H1 (cell line): ENCODE measurements around the gene ASCL2. TPM values are rescaled to one million over a fixed set of nuclear protein-coding genes. Genes with fewer than 3 reads are reported as not detected.

Experiments used
- CTCF ChIA-PET: fragments of 300-600 bp; sonication (Branson Sonifier 250); formaldehyde crosslinking; loops from one replicate; lab custom pipeline; 2021; ENCODE audit not compliant: partially characterized antibody; lab: Charles Lee
- POLR2A ChIA-PET: fragments of 300-600 bp; sonication (Branson Sonifier 250); formaldehyde crosslinking; loops from one replicate; lab custom pipeline; 2021; ENCODE audit warnings: inconsistent platforms; ENCODE audit not compliant: partially characterized antibody; lab: Charles Lee
- DNase-seq, 2 experiments: peaks; one replicate each; pipeline versions ENCODE4 v3.0.0 to v3.0.0-alpha.2; 2010 to 2022; ENCODE audit warnings: low spot score in 2 of 2, low read depth in 1 of 2, mixed read lengths in 1 of 2
- FAIRE-seq: peaks from 2 replicates; lab custom pipeline; 2011; peaks lifted over from hg19 to GRCh38; lab: Jason Lieb, UNC
- H2AFZ ChIP-seq: 2 replicates; pipeline ENCODE4 v1.8.1; 2012; ENCODE audit warnings: low read length, inconsistent platforms
- H2AK5ac ChIP-seq: 2 replicates; pipeline ENCODE4 v1.6.1; 2013; ENCODE audit warnings: low read depth, low read length
- H2BK120ac ChIP-seq: replicated peaks from 2 replicates; pipeline ENCODE3; 2013; ENCODE audit warnings: low read depth, low read length, inconsistent platforms
- H2BK12ac ChIP-seq: 2 replicates; pipeline ENCODE4 v1.6.1; 2013; ENCODE audit warnings: low read depth, low read length
- H2BK15ac ChIP-seq: 2 replicates; pipeline ENCODE4 v1.6.1; 2013; ENCODE audit warnings: low read length
- H2BK20ac ChIP-seq: 2 replicates; pipeline ENCODE4 v1.6.1; 2013; ENCODE audit warnings: low read length
- H2BK5ac ChIP-seq: 2 replicates; pipeline ENCODE4 v1.6.1; 2013; ENCODE audit warnings: low read depth, low read length
- H3K14ac ChIP-seq: 2 replicates; pipeline ENCODE4 v1.6.1; 2013; ENCODE audit warnings: inconsistent platforms; ENCODE audit not compliant: insufficient read length
- H3K18ac ChIP-seq: 2 replicates; pipeline ENCODE4 v1.6.1; 2013; ENCODE audit warnings: low read length; ENCODE audit errors: extremely low read depth
- H3K23ac ChIP-seq: 2 replicates; pipeline ENCODE4 v1.6.1; 2013; ENCODE audit warnings: inconsistent platforms; ENCODE audit not compliant: insufficient read length
- H3K23me2 ChIP-seq: 2 replicates; pipeline ENCODE4 v1.6.1; 2013; ENCODE audit warnings: low read depth, low read length
- H3K27ac ChIP-seq: 2 replicates; pipeline ENCODE4 v1.6.1; 2011; ENCODE audit warnings: low read depth, low read length, inconsistent platforms
- H3K27me3 ChIP-seq, 4 experiments: replicated peaks in 1 of 4; 1 replicate in 1 of 4; 2 replicates in 3 of 4; pipeline versions ENCODE4 v1.6.1 to v1.8.1; 2011 to 2013; ENCODE audit warnings: low read length in 3 of 4, mild to moderate bottlenecking in 3 of 4, inconsistent platforms in 2 of 4, mixed read lengths in 2 of 4, moderate library complexity in 1 of 4; ENCODE audit not compliant: control insufficient read depth in 3 of 4, insufficient read depth in 3 of 4; ENCODE audit errors: extremely low read depth in 1 of 4
- H3K36me3 ChIP-seq, 4 experiments: 2 replicates each; pipeline versions ENCODE4 v1.6.1 to v1.8.1; 2011 to 2013; ENCODE audit warnings: mild to moderate bottlenecking in 4 of 4, low read length in 3 of 4, moderate library complexity in 2 of 4, control low read depth in 1 of 4, inconsistent platforms in 1 of 4; ENCODE audit not compliant: insufficient read depth in 4 of 4, control insufficient read depth in 2 of 4
- H3K4ac ChIP-seq: replicated peaks from 2 replicates; pipeline ENCODE3; 2013; ENCODE audit warnings: low read length, low read depth, mixed read lengths, inconsistent platforms; ENCODE audit not compliant: insufficient read length
- H3K4me1 ChIP-seq, 4 experiments: replicated peaks in 1 of 4; 1 replicate in 1 of 4; 2 replicates in 3 of 4; pipeline versions ENCODE4 v1.6.1 to v1.8.1; 2011 to 2013; ENCODE audit warnings: low read length in 3 of 4, inconsistent platforms in 2 of 4, mixed read lengths in 1 of 4; ENCODE audit not compliant: insufficient read depth in 4 of 4, control insufficient read depth in 3 of 4
- H3K4me2 ChIP-seq, 2 experiments: 2 replicates each; pipeline versions ENCODE4 v1.6.1 to v1.8.1; 2011 to 2013; ENCODE audit warnings: low read depth in 2 of 2, low read length in 2 of 2, control low read depth in 1 of 2, inconsistent platforms in 1 of 2, mild to moderate bottlenecking in 1 of 2; ENCODE audit not compliant: insufficient read depth in 1 of 2
- H3K4me3 ChIP-seq, 4 experiments: fragments of 200-600, 300-600 bp in 1 of 4; sonication (generic), shearing (Covaris generic), sonication (Bioruptor Twin) in 1 of 4; 2 replicates each; pipeline versions ENCODE4 v1.5.1 to v1.8.1; 2011 to 2016; ENCODE audit warnings: low read length in 4 of 4, low read depth in 3 of 4, control low read depth in 2 of 4, inconsistent platforms in 2 of 4, mild to moderate bottlenecking in 2 of 4, mixed read lengths in 1 of 4, moderate library complexity in 1 of 4; ENCODE audit not compliant: insufficient read depth in 2 of 4; ENCODE audit errors: extremely low read depth in 1 of 4
- H3K56ac ChIP-seq: replicated peaks from 2 replicates; pipeline ENCODE3; 2013; ENCODE audit warnings: low read depth, mild to moderate bottlenecking, mixed read lengths, low read length, inconsistent platforms; ENCODE audit not compliant: insufficient read length
- H3K79me1 ChIP-seq: 2 replicates; pipeline ENCODE4 v1.6.1; 2013; ENCODE audit warnings: low read depth, low read length, control low read depth
- H3K79me2 ChIP-seq, 2 experiments: 2 replicates each; pipeline versions ENCODE4 v1.6.1 to v1.8.1; 2012 to 2013; ENCODE audit warnings: low read length in 2 of 2, mild to moderate bottlenecking in 2 of 2, inconsistent platforms in 1 of 2; ENCODE audit not compliant: insufficient read depth in 2 of 2, control insufficient read depth in 1 of 2
- H3K9ac ChIP-seq, 4 experiments: replicated peaks in 1 of 4; 1 replicate in 1 of 4; 2 replicates in 3 of 4; pipeline versions ENCODE4 v1.6.1 to v1.8.1; 2011 to 2013; ENCODE audit warnings: low read depth in 3 of 4, low read length in 3 of 4, control low read depth in 2 of 4, mild to moderate bottlenecking in 2 of 4, moderate library complexity in 2 of 4, inconsistent platforms in 1 of 4; ENCODE audit errors: extremely low read depth in 1 of 4
- H3K9me3 ChIP-seq, 2 experiments: 2 replicates each; pipeline versions ENCODE4 v1.6.1 to v1.8.1; 2012 to 2013; ENCODE audit warnings: mild to moderate bottlenecking in 2 of 2, moderate library complexity in 2 of 2, control low read depth in 1 of 2, inconsistent platforms in 1 of 2, low read depth in 1 of 2, low read length in 1 of 2, mixed read lengths in 1 of 2; ENCODE audit not compliant: insufficient read depth in 2 of 2
- H4K20me1 ChIP-seq, 2 experiments: replicated peaks in 1 of 2; 2 replicates each; pipeline versions ENCODE3 to v1.8.1; 2011 to 2013; ENCODE audit warnings: inconsistent platforms in 2 of 2, low read length in 2 of 2, mild to moderate bottlenecking in 1 of 2; ENCODE audit not compliant: insufficient read depth in 2 of 2, control insufficient read depth in 1 of 2
- H4K5ac ChIP-seq: 2 replicates; pipeline ENCODE4 v1.6.1; 2013; ENCODE audit warnings: low read length, low read depth, mixed read lengths, inconsistent platforms; ENCODE audit not compliant: insufficient read length
- H4K8ac ChIP-seq: 2 replicates; pipeline ENCODE4 v1.8.0; 2013; ENCODE audit warnings: mild to moderate bottlenecking, moderate library complexity, low read length, inconsistent platforms; ENCODE audit not compliant: insufficient read depth; ENCODE audit errors: extremely low read depth
- H4K91ac ChIP-seq: replicated peaks from 2 replicates; pipeline ENCODE3; 2013; ENCODE audit warnings: low read length, mixed read lengths, inconsistent platforms; ENCODE audit not compliant: insufficient read length
- KDM5A ChIP-seq: fragments of 200-600 bp; IDR thresholded peaks from 2 replicates; pipeline ENCODE4 v1.7.1; 2012; ENCODE audit warnings: mild to moderate bottlenecking, low read length, inconsistent platforms, mixed read lengths
- POLR2A ChIP-seq, 2 experiments: IDR thresholded peaks; 1 replicate in 1 of 2; 2 replicates in 1 of 2; pipeline ENCODE4 v1.6.1; 2011; ENCODE audit warnings: low read depth in 2 of 2, low read length in 2 of 2, mild to moderate bottlenecking in 2 of 2; ENCODE audit errors: control extremely low read depth in 1 of 2
- WGBS, 2 experiments: shearing (Covaris generic) in 1 of 2; methylation state at CpG; one replicate each; pipeline versions ENCODE4 v1.1.6 to v1.1.7; 2013 to 2015; ENCODE audit warnings: low lambda C conversion rate in 2 of 2, mixed read lengths in 2 of 2, inconsistent platforms in 1 of 2, low coverage in 1 of 2, missing lambda C conversion rate in 1 of 2; ENCODE audit not compliant: insufficient replicate concordance in 2 of 2, insufficient coverage in 1 of 2, insufficient read length in 1 of 2; ENCODE audit errors: extremely low coverage in 1 of 2, missing lambda C conversion rate in 1 of 2; 5-methylcytosine and 5-hydroxymethylcytosine counted together
- polyA plus RNA-seq, 7 experiments: library from polyadenylated mRNA; depleted of rRNA in 3 of 7; stranded (reverse) in 5 of 7; unstranded in 2 of 7; fragments of >200 nt in 5 of 7; fragments of 200-250 nt in 2 of 7; gene quantifications; 1 replicate in 5 of 7; 2 replicates in 1 of 7; 4 replicates in 1 of 7; pipeline versions ENCODE4 v1.2.1 to v1.2.3, GENCODE V29; 2011 to 2013; ENCODE audit warnings: missing spikeins in 2 of 7, mixed read lengths in 2 of 7
- total RNA-seq: library from RNA; stranded (reverse); fragmentation: NEBNext Ultra II Directional; extraction: Animal tissue kit (Norgen Biotek cat#: 25700); gene quantifications from 2 replicates; pipeline ENCODE4 v1.2.1, GENCODE V29; 2021

ASCL2 gene
- total and polyA plus RNA-seq, 2 of the 8 experiments (the other 6 are each of a cell fraction or from before 2014, with no cell fraction given): 0.51 to 0.56 TPM

- no peaks in the 10 kb centered on the region for H3K79me2 ChIP-seq
- H3K4ac ChIP-seq: no peak overlapping the region
- H3K27ac ChIP-seq: no peak overlapping the region
- no peaks in the 10 kb centered on the region for H3K23me2 ChIP-seq
- no peak overlapping the region for H3K56ac ChIP-seq
- no peaks in the 10 kb centered on the region; a peak in 3 of 7 replicates for H3K27me3 ChIP-seq
- H4K91ac ChIP-seq: no peak overlapping the region
- H3K18ac ChIP-seq: no peak overlapping the region
- H2BK12ac ChIP-seq: peak overlapping the region; percentile 33; the same call in 1 of the 2 replicates
- no peak overlapping the region for H2AFZ ChIP-seq
- WGBS, 2 experiments: 87% methylated on average over 13 of the region's 31 CpGs; no CpG with 5 or more reads in 1 of the 2 experiments
- H3K4me2 ChIP-seq: no peak overlapping the region
- no peak overlapping the region for H2BK5ac ChIP-seq
- peaks cover 0 to under 1% of the 10 kb centered on the region in 2 experiments for H4K20me1 ChIP-seq
- H3K14ac ChIP-seq: no peak overlapping the region
- H3K9me3 ChIP-seq: no peaks in the 10 kb centered on the region
- no peak overlapping the region for H4K8ac ChIP-seq
- no peak overlapping the region for H3K9ac ChIP-seq
- H2BK20ac ChIP-seq: no peak overlapping the region
- DNase-seq (no peak), FAIRE-seq (no peak)
- no peak overlapping the region for H2BK15ac ChIP-seq
- ChIA-PET POLR2A (no interaction called here), CTCF (interaction anchor here (1.1 kb wide), 1 partner anchor 30 kb away, joined by 5 read pairs; no protein-coding TSS in a partner anchor)
- H3K23ac ChIP-seq: no peak overlapping the region
- H3K36me3 ChIP-seq: no peaks in the 10 kb centered on the region
- TF ChIP-seq KDM5A (no peak), POLR2A (IDR thresholded peaks at IDR 0.05; ENCODE audit: control extremely low read depth in 1 of 2, low read depth in 2 of 2, low read length in 2 of 2) (no peak)
- H2AK5ac ChIP-seq: 0 out of 2 replicates have a peak overlapping the region, but pooled peaks have one; percentile 16
- no peak overlapping the region for H2BK120ac ChIP-seq
- H3K79me1 ChIP-seq: no peaks in the 10 kb centered on the region
- H4K5ac ChIP-seq: no peak overlapping the region
- no peak overlapping the region for H3K4me3 ChIP-seq
- H3K4me1 ChIP-seq: no peaks in the 10 kb centered on the region; a peak in 1 of 7 replicates
Measured at GRCh38 chr11:2256951-2257700, 13.3 kb downstream of the ASCL2 start.
